Measurements from ENCODE around the gene TMEM183A.

- no peak for TF ChIP-seq CTCF (IDR thresholded peaks at IDR 0.05 in 4 of 5, conservative IDR thresholded peaks at IDR 0.05 in 1 of 5)
- no peak for TF ChIP-seq POLR2A (IDR thresholded peaks at IDR 0.05)
Observed at GRCh38 chr1:202987255-202987654, 19.9 kb upstream of the TMEM183A start.
